Activated CD4-positive, CD25-positive, alpha-beta regulatory T cell (primary cell): Measurements from ENCODE around the gene TTLL8.

Experiments used
- DNase-seq, 4 experiments: peaks; one replicate each; lab custom pipeline; 2025; lab: John Stamatoyannopoulos, UW

TTLL8 gene

DNA sequence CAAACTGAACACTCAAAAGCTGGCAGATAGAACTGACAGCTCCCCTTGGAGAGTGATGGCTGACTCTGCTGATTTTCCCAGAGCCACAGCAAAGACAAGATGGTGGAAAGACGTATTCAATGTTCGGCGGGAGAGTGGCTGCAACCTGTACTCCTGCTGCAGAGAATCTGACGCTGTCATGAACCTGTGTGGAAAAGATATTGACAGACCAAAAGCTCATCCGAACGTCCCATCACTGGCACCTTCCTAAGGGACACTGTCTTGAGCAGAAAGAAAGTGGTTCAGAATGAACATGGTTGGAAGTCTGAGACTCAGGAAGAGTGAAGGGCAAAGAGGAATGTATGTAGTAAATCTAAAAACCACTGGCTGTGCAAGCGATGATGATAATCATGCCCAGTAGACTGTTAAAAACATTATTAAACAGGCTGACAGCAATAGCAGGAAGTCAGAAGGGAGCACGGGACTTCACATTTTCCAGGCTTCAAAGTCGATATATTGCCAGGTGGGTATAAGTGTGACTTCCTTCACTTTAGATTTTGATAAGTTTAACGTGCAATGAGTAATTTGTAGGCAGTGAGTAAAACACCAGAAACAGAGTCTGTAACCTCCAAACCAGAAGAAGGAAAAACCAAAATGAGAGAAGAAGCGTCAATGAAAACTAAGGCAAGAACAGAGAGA lies 39.4 kb downstream of the TTLL8 start:
- no peak for DNase-seq

DNA sequence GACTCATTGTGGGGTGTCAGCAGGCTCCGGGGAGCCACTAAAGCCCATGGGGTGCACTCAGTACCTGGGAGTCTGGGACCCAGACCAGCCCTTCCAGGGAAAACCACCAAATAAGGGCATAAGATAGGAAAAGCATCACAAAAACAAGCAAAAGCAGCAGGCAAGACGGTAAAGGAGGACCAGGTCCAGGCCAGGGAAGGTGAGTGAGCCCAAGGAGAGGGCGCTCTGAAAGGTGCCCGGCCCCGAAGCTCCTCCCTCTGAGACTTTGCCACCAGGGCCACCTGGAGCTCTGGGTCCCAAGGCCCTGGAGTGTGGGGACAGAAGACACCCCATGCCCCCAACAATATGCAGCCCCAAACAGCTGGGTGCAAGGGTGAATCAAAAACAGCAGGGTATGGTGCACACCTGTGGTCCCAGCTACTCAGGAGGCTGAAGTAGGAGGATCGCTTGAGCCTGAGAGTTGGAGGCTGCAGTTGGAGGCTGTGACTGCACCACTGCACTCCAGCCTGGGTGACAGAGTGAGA lies 40.3 kb downstream of the TTLL8 start:
- no peak for DNase-seq

DNA sequence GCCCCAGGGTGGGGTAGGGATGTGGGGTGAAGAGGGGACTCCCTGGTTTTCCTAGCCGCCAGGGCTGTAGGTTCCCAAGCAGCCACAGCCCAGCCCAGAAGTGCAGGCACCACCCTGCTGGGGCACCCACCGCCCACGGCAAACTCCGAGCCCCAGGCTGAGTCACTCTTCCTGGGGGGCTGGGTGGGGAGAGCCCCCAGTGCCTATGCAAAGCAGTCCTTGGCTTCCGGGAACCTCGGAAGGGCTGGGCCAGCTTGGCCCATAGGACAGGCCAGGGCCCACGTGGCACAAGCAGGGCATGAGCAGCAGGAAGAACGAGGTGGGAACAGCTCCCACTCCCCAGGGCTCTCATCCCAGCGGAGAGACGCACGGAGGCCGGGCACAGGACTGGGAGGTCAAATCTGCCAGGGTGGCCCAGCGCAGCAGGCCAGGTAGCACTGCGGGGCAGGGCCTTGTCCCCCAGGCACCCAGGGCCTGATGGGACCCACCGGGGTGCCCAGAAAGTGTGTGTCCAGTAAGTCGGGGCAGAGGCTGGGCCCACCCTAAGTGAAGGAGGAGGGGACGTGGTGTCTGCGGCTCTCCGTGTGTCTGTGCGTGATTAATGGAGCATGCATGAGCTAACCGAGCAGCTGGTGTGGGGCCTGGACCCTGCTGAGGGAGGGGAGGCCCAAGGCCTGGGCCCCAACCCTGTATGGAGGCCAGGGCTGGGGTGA lies 41.0 kb downstream of the TTLL8 start:
- DNase-seq, result peak in 2 of 4 experiments; percentile 31 to 57

DNA sequence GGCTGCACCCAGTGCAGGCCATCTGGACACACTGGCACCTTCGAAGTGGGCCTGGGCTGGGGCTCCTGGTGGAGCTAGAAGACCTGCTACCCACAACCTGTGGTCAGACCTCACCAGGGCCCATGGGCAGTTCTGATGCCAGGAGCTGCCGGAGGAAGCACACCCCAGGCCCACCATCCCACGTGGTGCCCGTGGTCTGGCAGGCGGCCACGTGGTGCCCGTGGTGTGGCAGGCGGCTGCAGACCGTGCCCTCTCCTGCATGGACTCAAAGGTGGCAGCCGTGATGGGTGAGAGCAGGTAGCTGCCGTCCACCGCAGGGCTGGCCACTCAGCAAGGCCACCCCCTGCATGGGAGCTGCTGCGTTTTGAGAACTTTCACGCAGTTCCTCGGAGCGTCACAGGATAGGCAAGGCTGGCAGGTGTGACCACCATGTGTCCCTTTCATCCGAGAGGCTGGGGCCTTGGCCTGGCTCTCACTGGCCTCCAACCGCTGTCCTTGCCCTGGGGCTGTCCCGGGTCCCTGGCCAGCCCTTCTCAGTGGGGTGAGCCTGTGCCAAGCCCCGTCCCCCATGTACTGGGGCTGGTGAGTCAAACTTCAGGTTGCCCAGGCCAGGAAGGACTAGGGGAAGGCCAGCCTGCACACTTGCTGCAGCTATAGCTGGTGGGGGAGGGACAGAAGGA lies 41.6 kb downstream of the TTLL8 start:
- DNase-seq, result no peak

DNA sequence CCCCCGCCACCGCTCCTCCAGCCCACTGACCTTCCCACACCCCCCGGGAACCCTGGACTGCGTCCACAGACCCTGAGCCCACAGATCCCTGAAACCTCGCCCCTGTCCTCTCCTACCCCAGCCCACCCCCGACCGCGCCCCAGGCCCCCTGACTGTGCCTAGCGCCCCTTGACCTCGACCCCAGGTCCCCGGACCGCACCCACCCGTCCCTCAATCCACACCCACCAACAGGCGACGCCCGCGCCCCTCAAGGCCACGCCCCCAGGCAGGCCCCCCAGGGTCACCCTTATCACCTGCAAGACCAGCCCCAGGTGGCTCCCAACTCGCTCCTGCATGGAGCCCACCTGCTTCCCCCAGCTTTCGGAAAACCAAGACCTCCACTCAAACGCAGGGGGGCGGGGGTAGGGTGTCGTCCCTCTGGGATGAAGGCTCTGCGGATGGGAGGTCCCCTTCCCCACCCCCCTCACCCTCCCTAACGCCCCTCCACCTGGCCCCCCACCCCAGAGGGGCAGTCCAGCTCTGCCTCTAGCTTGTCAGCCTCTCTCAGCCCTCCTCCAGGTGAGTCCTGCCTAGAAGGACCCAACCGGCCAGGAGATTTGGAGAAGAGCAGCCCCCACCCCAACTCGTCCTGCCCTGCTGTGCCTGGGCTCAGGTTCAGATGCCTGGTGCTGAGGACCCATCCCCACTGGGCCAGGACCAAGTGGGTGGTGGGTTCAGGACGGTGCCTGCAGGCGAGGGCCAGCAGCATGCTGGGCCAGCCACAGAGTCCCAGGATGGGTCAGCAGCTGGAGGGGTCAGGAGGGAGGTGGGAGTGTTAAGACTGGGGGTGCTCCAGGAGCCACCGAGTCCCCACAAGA lies 42.4 kb downstream of the TTLL8 start:
- DNase-seq, result no peak

DNA sequence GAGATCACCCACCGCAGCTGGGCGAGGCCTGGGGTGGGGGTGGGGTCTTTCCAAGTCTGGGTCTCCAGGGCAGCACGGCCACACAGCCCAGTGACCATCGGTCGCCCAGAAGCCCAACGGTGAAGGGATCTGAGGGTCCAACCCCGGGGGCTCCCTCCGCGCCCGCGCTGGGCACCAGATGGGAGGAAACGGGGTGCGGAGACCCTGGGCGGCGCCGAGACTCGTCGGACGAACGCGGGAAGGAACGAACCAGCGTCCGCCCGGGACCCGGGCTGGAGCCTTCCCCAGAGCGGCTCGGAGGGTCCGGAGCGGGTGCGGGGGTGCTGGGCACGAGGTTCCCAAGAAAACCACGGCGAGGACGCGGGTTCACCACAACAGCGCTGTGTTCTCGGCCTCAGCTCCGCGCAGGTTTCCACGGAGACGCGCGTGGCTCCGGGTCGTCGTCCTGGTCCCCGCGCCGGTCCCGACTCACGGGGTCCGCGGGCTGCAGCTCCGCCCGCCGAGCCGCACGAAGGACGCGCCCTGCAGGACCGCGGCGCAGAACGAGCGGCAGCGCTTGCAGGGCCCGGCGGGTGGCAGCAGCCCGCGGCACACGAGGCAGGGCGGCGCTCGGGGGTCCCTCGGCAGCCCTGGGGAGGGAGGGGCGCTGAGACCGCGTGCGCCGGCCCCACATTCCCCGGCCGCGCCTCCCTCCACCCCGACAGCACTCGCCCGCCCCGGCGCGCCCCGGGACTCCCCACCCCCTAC lies 43.3 kb downstream of the TTLL8 start:
- no peak for DNase-seq

DNA sequence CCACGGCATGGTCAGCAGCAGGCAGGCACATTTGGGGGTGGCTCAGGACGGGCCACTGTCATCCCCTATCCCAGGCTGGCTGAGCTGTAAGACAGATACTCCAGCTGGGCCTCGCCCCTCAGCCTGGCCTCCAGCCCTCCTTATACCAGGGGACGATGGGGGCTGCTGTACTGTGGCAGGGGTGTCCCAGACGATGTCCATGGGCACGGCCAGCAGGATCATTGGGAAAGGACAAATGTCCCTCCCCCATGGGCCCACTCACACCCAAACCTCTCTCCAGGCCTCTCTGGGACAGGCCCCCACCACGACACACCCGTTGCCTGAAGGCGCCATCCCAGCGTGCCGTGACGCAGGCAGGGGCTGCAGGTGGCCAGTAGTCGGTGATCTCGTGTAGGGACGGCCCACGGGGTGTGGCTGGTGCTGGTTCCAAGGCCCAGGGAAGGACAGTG lies 44.0 kb downstream of the TTLL8 start:
- no peak for DNase-seq

DNA sequence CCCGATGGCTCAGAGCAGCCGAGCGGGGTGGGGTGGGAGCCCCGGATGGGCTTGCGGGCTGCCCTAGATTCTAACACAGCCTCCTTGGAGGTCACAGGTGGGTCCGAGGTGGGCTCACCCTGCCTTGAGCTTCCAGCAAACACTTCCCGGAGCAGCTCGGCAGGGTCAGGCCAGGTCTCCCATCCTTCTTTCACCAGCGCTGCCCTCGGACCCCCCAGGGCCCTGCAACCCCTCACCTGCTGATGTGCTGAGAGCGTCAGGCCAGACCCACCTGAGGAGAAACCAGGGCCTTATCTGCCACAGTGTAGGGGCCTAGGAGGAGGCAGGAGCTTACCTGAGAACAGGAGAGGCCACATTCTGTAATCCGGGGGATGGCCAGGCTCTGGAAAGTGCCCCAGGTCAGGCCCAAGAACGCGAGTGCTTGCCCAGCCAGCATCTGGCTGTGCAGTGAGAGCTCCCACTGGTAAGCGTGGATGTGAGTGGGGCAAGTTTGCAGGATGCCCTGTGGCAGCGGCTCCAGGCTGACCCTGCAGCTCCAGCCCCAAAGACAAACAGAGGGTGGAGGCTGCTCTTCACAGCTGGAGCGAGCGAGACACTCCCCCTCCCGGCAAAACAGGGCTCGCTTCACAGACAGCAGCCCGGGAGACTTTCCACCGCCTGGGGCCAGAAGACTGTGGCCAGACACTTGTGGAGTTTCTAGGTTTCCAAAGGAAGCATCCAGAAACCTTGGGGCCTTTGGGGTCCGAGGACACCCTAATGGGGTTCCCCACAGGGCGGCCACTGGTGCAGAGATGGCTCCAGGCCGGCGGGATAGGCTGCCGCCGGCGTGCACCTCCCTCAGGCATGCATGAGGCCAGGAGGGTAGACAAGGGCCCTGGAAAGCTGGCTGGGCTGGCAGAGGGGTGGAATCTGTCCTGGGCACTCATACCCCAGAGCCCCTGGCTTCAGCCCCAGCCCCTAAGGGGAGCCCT lies 45.6 kb downstream of the TTLL8 start, which contains the start of gene IL17REL:
IL17REL (minus strand) TSS at position 555 of the 971 bp plus-strand sequence; CDS start at position 436, 119 bp downstream.
- no peak for DNase-seq

DNA sequence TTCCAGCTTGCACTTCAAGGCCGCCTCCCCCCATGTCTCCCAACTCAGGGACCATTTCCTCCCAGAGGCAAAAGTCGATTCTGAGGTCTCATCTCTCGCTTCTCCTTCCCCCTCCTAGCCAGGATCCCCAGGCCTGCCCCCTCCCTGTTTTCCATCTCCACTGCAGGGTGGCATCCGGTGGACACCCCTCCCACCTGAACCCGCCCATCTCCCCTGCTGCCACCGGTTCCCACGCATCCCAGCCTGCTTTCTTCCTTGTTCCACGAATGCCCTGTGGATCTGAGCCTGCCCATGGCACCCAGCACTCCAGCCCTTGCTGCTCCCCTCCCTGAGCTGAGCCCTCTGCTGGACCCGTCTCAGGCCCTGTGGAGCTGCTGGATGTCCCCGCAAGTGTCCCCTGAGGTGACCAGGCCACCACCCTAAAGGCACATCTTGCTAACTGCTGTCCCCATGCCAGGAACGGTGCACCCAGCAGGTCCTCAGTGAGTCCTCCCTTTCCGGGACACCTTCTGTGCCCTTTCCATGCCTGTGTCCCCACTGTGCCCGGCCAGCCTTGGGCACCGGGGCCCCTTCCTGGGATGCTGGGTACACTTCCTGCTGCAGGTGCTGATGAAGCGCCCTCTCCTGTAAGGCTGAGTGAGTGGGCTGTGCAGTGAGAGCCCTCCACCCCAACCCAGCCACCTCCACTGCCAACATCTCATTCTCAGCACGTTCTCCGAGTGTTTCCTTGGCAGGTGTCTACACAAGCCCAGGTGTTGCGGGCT lies 46.5 kb downstream of the TTLL8 start:
- DNase-seq, result no peak

DNA sequence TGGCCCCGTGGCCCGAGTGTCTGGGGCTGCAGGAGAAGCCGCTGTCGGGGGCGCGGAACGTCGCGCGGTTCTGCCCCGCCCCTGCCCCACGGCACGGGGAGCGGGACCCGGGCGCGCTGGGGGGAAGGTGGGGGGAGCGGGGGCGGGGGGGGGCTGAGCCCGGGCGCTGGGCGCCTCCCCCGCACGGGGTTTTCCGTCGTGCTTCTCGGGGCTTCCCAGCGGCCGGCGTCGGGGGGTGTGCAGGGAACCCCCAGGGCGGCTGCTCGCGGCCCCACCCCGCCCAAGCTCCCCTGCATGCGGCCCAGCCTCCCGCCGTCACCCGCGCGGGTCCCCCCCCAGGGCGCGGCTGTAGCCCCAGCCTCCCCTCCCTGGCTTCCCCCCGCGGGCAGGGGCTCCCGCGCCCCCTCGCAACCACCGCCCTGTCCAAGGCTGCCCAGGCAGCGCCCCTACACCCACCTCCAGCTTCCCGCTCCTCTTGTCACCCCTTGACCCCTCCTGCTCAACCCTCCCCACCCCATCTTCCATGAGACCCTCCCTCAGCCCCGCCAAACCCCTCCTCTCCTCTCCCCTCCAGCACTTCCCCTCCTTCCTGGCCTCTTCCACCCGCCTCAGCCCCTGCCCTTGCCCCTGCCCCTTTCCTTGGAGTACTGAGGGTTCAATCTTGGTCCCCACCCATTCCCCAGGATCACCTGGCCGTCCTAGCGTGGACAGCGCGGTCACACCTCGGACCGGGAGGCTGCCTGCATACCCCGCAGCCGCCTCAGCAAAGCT lies 47.2 kb downstream of the TTLL8 start:
- peak in 1 of 4 experiments; percentile 30 for DNase-seq

DNA sequence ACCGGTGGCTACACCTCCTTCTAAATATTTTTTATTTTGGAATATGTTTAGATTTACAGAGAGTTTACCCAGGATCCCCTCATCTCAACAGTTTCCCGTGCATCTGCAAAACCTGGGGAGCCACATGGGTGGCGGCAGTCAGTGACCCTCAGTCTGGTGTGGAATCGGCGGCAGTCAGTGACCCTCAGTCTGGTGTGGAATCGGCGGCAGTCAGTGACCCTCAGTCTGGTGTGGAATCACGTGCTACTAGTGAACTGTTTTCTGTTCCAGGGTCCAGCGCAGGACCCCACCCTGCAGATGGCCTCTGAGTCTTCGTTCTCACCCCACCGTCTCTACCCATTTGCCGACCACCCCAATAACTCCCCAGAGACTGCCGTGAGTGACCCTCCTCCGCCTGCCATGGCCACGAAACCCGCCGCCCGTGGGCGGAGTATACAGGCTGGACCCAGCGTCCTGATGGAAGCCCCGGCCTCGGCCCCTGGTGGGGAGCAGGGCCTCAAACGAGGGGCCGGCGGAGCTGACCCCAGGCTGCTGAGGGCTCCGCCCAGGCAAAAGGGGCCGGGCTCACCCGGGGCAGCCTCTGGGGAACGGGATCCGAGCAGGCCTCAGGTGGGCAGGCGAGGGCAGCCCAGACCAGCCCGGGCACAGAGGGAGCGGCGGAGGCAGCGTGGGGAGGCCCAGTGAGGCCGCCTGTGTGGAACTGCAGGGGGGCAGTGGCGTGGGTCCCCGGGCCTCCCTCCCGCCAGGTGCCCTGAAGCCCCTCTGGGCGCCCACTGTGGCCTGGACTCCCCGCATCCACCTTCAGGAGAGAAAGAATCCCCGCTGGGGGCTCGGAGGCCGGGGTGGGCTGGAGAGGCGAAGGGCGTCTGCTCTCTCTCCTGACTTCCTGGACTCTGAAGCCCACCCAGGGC lies 48.1 kb downstream of the TTLL8 start:
- DNase-seq, result no peak

DNA sequence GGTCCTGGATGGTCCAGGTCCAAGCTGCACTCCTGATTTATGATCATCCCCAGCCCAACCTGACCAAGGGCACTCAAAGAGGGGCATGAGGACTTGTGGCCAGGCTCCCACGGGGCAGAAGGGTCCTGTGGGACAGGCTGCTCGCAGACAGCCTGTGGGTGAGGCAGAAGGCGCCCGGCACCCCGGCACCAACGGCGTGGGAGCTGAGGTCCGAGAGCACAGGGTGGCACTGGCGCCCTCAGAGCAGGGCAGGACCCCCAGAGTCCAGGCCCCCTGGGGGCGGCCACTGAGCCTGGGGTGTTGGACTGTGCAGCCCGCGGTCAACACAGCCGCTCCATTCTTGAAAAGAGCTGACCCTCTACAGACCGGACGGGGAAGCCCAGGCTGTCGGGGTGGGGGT lies 48.8 kb downstream of the TTLL8 start:
- DNase-seq, result no peak

DNA sequence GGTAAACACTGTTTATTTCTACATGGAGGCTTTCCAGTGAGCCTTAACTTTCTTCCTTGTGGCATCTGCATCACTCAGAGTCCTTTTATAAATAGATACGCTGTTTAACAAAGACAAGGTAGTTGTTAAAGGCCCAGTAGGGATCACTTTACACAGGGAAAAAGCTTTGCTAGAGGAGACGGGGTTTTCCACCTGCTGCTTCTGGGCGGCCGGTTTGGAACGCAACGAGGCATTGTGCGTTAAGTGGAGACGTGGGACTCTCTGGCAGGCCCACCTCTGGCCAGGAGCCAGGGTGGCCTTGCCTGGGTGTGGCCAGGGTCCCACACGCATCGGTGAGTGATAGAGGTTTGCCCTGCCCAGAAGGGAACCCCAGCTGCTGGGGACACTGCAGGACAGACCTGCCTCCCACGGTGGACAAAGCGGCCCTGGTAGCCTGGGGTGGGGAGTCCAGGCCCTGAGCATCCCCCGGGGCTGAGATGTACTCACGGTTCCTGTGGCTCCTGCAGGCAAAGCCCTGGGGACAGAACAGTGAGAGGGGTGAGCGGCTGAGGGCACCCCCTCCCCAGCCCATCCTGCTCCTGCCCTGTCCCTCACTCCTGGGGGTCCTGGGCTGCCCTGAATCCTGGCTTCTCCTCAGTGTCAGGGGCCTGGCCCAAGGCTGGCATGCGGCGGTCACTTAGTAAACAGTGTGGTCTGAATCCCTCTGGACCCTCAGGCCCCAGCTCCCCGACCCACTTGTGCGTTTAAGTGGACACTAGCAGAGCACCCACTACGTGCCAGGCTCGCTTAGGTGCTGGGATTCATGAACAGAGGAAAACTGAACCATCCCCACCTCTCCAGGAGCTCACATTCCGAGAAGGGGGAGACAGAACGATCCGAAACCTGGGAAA lies 49.7 kb downstream of the TTLL8 start:
- no peak for DNase-seq

DNA sequence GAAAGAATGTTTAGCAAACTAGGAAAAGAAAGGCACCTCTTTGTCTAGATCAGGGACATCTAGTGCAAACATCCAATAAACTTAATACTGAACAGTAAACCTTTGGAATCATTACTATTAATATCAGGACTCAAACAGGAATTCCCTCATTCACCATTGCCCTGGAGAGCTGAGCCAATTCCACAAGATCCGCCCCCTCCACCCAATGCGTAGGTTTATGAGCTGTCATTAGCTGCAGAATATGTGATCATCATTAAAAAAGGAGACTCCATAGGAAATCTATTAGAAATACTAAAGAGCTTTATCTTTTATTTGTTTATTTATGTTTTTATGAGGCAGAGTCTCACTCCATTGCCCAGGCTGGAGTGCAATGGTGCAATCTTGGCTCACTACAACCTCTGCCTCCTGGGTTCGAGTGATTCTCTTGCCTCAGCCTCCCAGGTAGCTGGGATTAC lies 51.0 kb downstream of the TTLL8 start:
- no peak for DNase-seq

DNA sequence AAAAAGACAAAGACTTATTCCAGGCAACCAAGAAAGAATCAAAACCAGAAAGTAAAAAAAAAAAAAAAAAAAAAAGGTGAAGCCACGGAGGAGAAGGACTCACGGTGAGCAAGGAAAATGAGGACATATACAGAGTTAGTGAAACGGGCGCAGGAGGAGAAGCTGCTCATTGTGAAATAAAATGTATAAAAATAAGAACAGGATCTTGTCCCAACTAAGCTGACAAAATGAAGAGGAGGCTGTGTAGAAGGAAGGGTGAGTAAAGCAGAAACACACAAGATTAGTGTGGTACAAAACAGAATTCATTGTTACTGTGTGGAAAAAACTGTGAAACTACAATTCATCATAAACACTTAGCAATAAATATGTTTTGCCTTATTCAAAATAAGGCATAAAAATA lies 53.2 kb downstream of the TTLL8 start:
- no peak for DNase-seq

DNA sequence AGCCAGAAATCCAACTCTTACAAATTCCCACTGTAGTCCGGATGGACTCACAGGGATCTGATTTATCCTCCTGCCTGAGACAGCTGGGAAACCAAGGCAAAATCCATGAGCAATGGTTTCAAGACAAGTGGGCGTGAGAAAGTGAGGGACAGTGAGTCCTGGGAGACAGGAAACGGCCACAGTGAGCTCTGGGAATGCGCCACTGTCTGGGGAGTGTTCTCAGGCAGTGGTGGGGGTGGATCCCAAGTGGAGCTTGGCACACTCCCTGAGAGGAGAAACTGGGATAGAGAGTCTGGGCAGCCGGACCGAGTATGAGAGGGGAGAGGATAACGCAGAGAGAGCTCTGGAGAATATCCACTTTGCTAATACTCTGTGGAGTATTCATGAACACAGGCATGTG lies 55.3 kb downstream of the TTLL8 start:
- no peak for DNase-seq
